Lower leg skin (tissue), 4 donors: Measurements from ENCODE around the gene FAM114A1. TPM values are rescaled to one million over a fixed set of nuclear protein-coding genes. Genes with fewer than 3 reads are reported as not detected.
"Not testable (repeated sequence)": the region's sequence is repeated elsewhere in the genome, so short reads cannot be mapped to it uniquely, and the experiment has no call there.

Experiments used
- DNase-seq, 2 donors: peaks; one replicate each; pipeline ENCODE4 v3.0.0-alpha.2; 2019; ENCODE audit warnings: low spot score in 2 of 2
- H3K4me3 ChIP-seq: fragments of 200-600 bp; sonication (generic); 2 replicates; pipeline ENCODE4 v1.5.1; 2017; ENCODE audit warnings: mild to moderate bottlenecking, low read depth; ENCODE audit not compliant: poor library complexity, severe bottlenecking
- CTCF ChIP-seq, 3 donors: fragments of 450-650 bp; IDR thresholded peaks; one replicate each; pipeline ENCODE4 v1.5.1; 2016; ENCODE audit warnings: antibody characterized with exemption in 3 of 3, mild to moderate bottlenecking in 3 of 3, moderate library complexity in 2 of 3
- POLR2A ChIP-seq, 2 donors: fragments of 450-650 bp; IDR thresholded peaks; one replicate each; pipeline ENCODE4 v1.6.1; 2016 to 2017; ENCODE audit warnings: antibody characterized with exemption in 2 of 2, mild to moderate bottlenecking in 1 of 2, moderate library complexity in 1 of 2
- WGBS, 2 donors: methylation state at CpG; one replicate each; pipeline ENCODE4 v1.1.5; 2018; 5-methylcytosine and 5-hydroxymethylcytosine counted together
- intact Hi-C: fragments of 100-400 bp; cut with DNase I; formaldehyde crosslinking; loops from one replicate; pipeline ENCODE4 v1.15.0; 2023; ENCODE audit warnings: low total_unique reads
- total RNA-seq, 4 donors: library from RNA; depleted of rRNA; stranded (reverse); fragments of >200 nt; gene quantifications; one replicate each; pipeline ENCODE4 v1.1.0, GENCODE V29; 2016

FAM114A1 gene
- total RNA-seq, 4 donors from 2014 or later, result 49.8 to 71.0 (median 54.6) TPM

- TF ChIP-seq CTCF (IDR thresholded peaks at IDR 0.05) (no peak), POLR2A (IDR thresholded peaks at IDR 0.05) (no peak)
- DNase-seq, result no peak
- 73 to 75% methylated on average over 10 of the region's 10 CpGs for WGBS, 2 donors
- no peak overlapping the region for H3K4me3 ChIP-seq
- intact Hi-C loops, result no loop called here
These were observed 38.2 kb downstream of the FAM114A1 start for GRCh38 chr4:38905652-38906385.

- H3K4me3 ChIP-seq, result no peak overlapping the region
- intact Hi-C loops, result no loop called here
- TF ChIP-seq CTCF (IDR thresholded peaks at IDR 0.05), result no peak
- no peak for TF ChIP-seq POLR2A (IDR thresholded peaks at IDR 0.05)
- no peak for DNase-seq
These were observed 40.2 kb downstream of the FAM114A1 start for GRCh38 chr4:38907696-38908270.

- no peak overlapping the region for H3K4me3 ChIP-seq
- intact Hi-C loops, result no loop called here
- no peak for TF ChIP-seq POLR2A (IDR thresholded peaks at IDR 0.05)
- TF ChIP-seq CTCF (IDR thresholded peaks at IDR 0.05), result no peak
- 97 to 99% methylated on average over 3 of the region's 3 CpGs for WGBS, 2 donors
- no peak for DNase-seq
These were observed 41.4 kb downstream of the FAM114A1 start for GRCh38 chr4:38909015-38909414.

GRCh38 chr4:38911257-38911656 lies 43.7 kb downstream of the FAM114A1 start:
- no peak for TF ChIP-seq CTCF (IDR thresholded peaks at IDR 0.05)
- no peak for TF ChIP-seq POLR2A (IDR thresholded peaks at IDR 0.05)
- no peak for DNase-seq
- 87 to 90% methylated on average over 4 of the region's 4 CpGs for WGBS, 2 donors
- no peak overlapping the region for H3K4me3 ChIP-seq
- intact Hi-C loops, result no loop called here

- no peak for TF ChIP-seq CTCF (IDR thresholded peaks at IDR 0.05)
- no peak for TF ChIP-seq POLR2A (IDR thresholded peaks at IDR 0.05)
- intact Hi-C loops, result no loop called here
- WGBS, 2 donors, result 72 to 78% methylated on average over 8 of the region's 8 CpGs
- no peak for DNase-seq
- H3K4me3 ChIP-seq, result no peak overlapping the region
These were observed 47.2 kb downstream of the FAM114A1 start for GRCh38 chr4:38914854-38915253.

- H3K4me3 ChIP-seq, intact Hi-C loops, DNase-seq: not testable (repeated sequence)
- 87 to 97% methylated on average over 5 of the region's 5 CpGs for WGBS, 2 donors
These were observed 48.7 kb downstream of the FAM114A1 start for GRCh38 chr4:38916267-38916666.
